ENCODE data around the gene GRIN3B. TPM values are rescaled to one million over a fixed set of nuclear protein-coding genes. Genes with fewer than 3 reads are reported as not detected.

The GRIN3B gene
- total and polyA plus RNA-seq, 8 donors = 0.03 TPM; not detected in 7

- peak overlapping the region in 2 of 5 donors; percentile 2 to 84 for H3K27ac ChIP-seq
- no peak for DNase-seq
- peaks cover 0 to 18% (median 0%) of the 10 kb centered on the region in 3 donors for H3K27me3 ChIP-seq
- intact Hi-C loops (cut with DNase I; ENCODE audit: low total_unique reads) = loop anchor here (10.0 kb wide), 1 partner anchor 53 kb away; the partner anchor contains the start of gene POLR2E
- no peak for TF ChIP-seq CTCF (IDR thresholded peaks at IDR 0.05)
- no peak for TF ChIP-seq EP300 (IDR thresholded peaks at IDR 0.05)
- no peak for TF ChIP-seq POLR2AphosphoS5 (IDR thresholded peaks at IDR 0.05)
- no peak for TF ChIP-seq POLR2A (IDR thresholded peaks at IDR 0.05)
- peaks cover 12 to 35% (median 16%) of the 10 kb centered on the region in 4 donors for H3K36me3 ChIP-seq
- peaks cover 26 to 68% (median 45%) of the 10 kb centered on the region in 4 donors for H3K4me1 ChIP-seq
- peak overlapping the region; percentile 53 to 72 (median 58) for H3K4me3 ChIP-seq
- no peaks in the 10 kb centered on the region for H3K9me3 ChIP-seq
- WGBS, 5 donors = 24 to 34% (median 31%) methylated on average over 24 to 26 of the region's 26 CpGs
Observed at GRCh38 chr19:1041272-1041834, 41.1 kb downstream of the GRIN3B start.

- Histone ChIP-seq H3K4me1 (peaks cover 26 to 60% (median 45%) of the 10 kb centered on the region in 4 donors), H3K27ac (peak overlapping the region in 1 of 5 donors; percentile 2), H3K4me3 (no peak overlapping the region), H3K36me3 (peaks cover 7 to 35% (median 8%) of the 10 kb centered on the region in 4 donors), H3K9me3 (no peaks in the 10 kb centered on the region), H3K27me3 (peaks cover 0 to 18% (median 0%) of the 10 kb centered on the region in 3 donors)
- DNase-seq = peak; percentile 34 to 67
- 48 to 75% (median 60%) methylated on average over 11 to 43 of the region's 43 CpGs for whole genome bisulfite sequencing, 5 donors
- intact Hi-C loops (cut with DNase I; ENCODE audit: low total_unique reads) = loop anchor here (10.0 kb wide), 1 partner anchor 53 kb away; the partner anchor contains the start of gene POLR2E
- TF ChIP-seq POLR2A (IDR thresholded peaks at IDR 0.05) = no peak
- TF ChIP-seq CTCF (IDR thresholded peaks at IDR 0.05) = no peak
- TF ChIP-seq POLR2AphosphoS5 (IDR thresholded peaks at IDR 0.05) = no peak
- no peak for TF ChIP-seq EP300 (IDR thresholded peaks at IDR 0.05)
Observed at GRCh38 chr19:1041835-1042685, 41.8 kb downstream of the GRIN3B start.

- Histone ChIP-seq H3K27me3 (peaks cover 0 to 18% (median 0%) of the 10 kb centered on the region in 3 donors), H3K36me3 (peaks cover 0 to 31% (median under 1%) of the 10 kb centered on the region in 4 donors), H3K4me1 (peaks cover 26 to 56% (median 46%) of the 10 kb centered on the region in 4 donors), H3K27ac (no peak overlapping the region), H3K9me3 (no peaks in the 10 kb centered on the region), H3K4me3 (no peak overlapping the region)
- intact Hi-C loops (cut with DNase I; ENCODE audit: low total_unique reads) = loop anchor here (10.0 kb wide), 1 partner anchor 52 kb away; the partner anchor contains the start of gene POLR2E
- TF ChIP-seq EP300 (IDR thresholded peaks at IDR 0.05) (no peak), POLR2A (IDR thresholded peaks at IDR 0.05) (no peak), CTCF (IDR thresholded peaks at IDR 0.05) (no peak), POLR2AphosphoS5 (IDR thresholded peaks at IDR 0.05) (no peak)
- 51 to 62% (median 58%) methylated on average over 14 to 23 of the region's 23 CpGs for WGBS, 5 donors
- peak in 1 of 2 donors; percentile 51 for DNase-seq
Observed at GRCh38 chr19:1042689-1043511, 42.7 kb downstream of the GRIN3B start.
